Skeletal muscle tissue (tissue), 4 donors: ENCODE measurements around the gene TMEM183A. TPM values are rescaled to one million over a fixed set of nuclear protein-coding genes. Genes with fewer than 3 reads are reported as not detected.

ENCODE experiments used
- H3K27ac ChIP-seq: one replicate; pipeline ENCODE4 v1.7.0; 2013; ENCODE audit warnings: mild to moderate bottlenecking, low read depth, low read length, inconsistent platforms
- H3K27me3 ChIP-seq, 3 donors: one replicate each; pipeline ENCODE4 v1.7.0; 2013; ENCODE audit warnings: low read length in 3 of 3; ENCODE audit not compliant: control insufficient read depth in 3 of 3, insufficient read depth in 3 of 3
- H3K36me3 ChIP-seq, 3 donors: one replicate each; pipeline ENCODE4 v1.7.0; 2013; ENCODE audit warnings: low read length in 3 of 3; ENCODE audit not compliant: control insufficient read depth in 3 of 3, insufficient read depth in 3 of 3
- H3K4me1 ChIP-seq, 3 donors: one replicate each; pipeline ENCODE4 v1.7.0; 2013; ENCODE audit warnings: low read length in 3 of 3, mild to moderate bottlenecking in 3 of 3; ENCODE audit not compliant: control insufficient read depth in 3 of 3, insufficient read depth in 3 of 3
- H3K4me3 ChIP-seq, 3 donors: one replicate each; pipeline ENCODE4 v1.7.0; 2013; ENCODE audit warnings: low read length in 3 of 3
- H3K9ac ChIP-seq, 3 donors: one replicate each; pipeline ENCODE4 v1.7.0; 2013; ENCODE audit warnings: low read length in 3 of 3, mild to moderate bottlenecking in 3 of 3, moderate library complexity in 2 of 3, low read depth in 1 of 3
- H3K9me3 ChIP-seq, 3 donors: one replicate each; pipeline ENCODE4 v1.7.0; 2013; ENCODE audit warnings: low read length in 3 of 3; ENCODE audit not compliant: control insufficient read depth in 3 of 3
- total RNA-seq: library from RNA; depleted of rRNA; stranded (reverse); fragments of >200 nt; gene quantifications from one replicate; pipeline ENCODE4 v1.2.3, GENCODE V29; 2014
- donor health status: Osteomylitis.

TMEM183A gene
- total RNA-seq, 1 donor from 2014 or later = 42.3 TPM

- Histone ChIP-seq H3K4me1 (peaks cover 0 to 9% (median 0%) of the 10 kb centered on the region in 3 donors), H3K27ac (no peak overlapping the region), H3K9me3 (no peaks in the 10 kb centered on the region), H3K4me3 (no peak overlapping the region), H3K9ac (no peak overlapping the region), H3K27me3 (no peaks in the 10 kb centered on the region), H3K36me3 (peaks cover 13 to 46% (median 18%) of the 10 kb centered on the region in 3 donors)
Observed at GRCh38 chr1:203059485-203059884, 52.3 kb downstream of the TMEM183A start.

GRCh38 chr1:203060115-203060514 lies 52.9 kb downstream of the TMEM183A start:
- Histone ChIP-seq H3K36me3 (peaks cover 13 to 45% (median 16%) of the 10 kb centered on the region in 3 donors), H3K27me3 (no peaks in the 10 kb centered on the region), H3K9ac (no peak overlapping the region), H3K4me3 (no peak overlapping the region), H3K27ac (no peak overlapping the region), H3K4me1 (peaks cover 0 to 15% (median 3%) of the 10 kb centered on the region in 3 donors), H3K9me3 (no peaks in the 10 kb centered on the region)

DNA sequence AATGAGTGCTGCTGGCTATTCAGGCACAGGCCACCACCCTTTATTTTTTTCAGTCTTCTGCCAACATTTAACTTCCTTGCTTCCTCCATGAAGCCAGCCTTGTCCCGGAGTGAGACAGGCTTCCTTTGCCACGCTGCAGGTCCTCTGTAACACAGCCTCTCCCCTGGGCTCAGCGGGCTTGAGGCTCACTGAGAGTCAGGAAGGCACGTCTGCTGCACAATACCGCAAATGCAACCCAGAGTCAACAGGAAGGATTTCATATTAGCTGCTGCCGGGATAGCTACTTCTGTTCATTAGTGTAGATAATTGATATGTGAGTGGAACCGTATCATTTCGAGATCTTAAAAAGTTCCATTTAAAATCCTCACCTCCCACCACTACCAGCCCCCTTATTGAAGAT lies 56.1 kb downstream of the TMEM183A start:
- Histone ChIP-seq H3K4me3 (no peak overlapping the region), H3K27ac (no peak overlapping the region), H3K27me3 (no peaks in the 10 kb centered on the region), H3K4me1 (peaks cover 7 to 41% (median 28%) of the 10 kb centered on the region in 3 donors), H3K36me3 (peaks cover 4 to 22% (median 6%) of the 10 kb centered on the region in 3 donors), H3K9me3 (no peaks in the 10 kb centered on the region), H3K9ac (no peak overlapping the region)

DNA sequence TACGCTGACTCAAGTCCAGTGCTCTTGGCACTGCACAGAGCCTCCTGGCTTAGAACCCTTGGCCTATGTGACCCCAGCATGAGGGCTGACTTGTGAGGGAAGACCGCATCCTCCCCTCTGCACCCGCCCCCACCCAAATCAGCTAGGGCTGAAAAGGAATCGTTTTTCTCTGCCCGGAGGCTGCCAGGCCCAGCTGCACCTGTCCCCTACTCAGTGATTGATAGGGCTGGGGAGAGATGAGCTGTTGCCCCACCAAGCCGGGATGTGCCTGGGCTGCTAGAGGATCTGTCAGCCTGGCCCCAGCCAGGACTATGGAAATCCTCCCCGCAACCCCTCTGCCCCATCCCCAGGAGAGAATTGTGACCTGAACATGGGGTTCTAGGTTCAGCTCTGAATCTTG lies 58.0 kb downstream of the TMEM183A start:
- Histone ChIP-seq H3K4me1 (peaks cover 22 to 51% (median 44%) of the 10 kb centered on the region in 3 donors), H3K27ac (peak overlapping the region; percentile 51), H3K9me3 (no peaks in the 10 kb centered on the region), H3K36me3 (peaks cover 2 to 10% (median 6%) of the 10 kb centered on the region in 3 donors), H3K4me3 (no peak overlapping the region), H3K9ac (no peak overlapping the region), H3K27me3 (no peaks in the 10 kb centered on the region)

DNA sequence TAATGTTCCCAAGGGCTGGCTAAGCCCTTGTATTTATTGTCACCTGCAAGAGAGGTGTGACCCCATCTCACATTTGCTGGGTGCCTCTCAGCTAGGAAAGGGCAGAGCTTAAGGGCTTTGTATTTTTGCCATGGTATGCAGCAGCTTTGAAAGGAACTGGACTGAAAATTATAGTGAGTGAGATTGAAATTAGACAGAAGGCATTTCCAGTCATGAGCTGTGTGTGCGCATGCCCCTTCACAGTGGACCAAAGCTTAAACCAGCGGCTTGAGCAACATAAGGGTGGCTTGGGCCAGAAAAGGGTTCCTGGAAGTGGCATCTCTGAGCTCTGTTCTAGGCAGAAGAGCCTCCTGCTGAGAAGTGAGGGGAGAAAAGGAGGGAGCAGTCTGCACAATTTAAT lies 58.8 kb downstream of the TMEM183A start:
- peaks cover 22 to 53% (median 45%) of the 10 kb centered on the region in 3 donors for H3K4me1 ChIP-seq
- peak overlapping the region; percentile 74 for H3K27ac ChIP-seq
- no peak overlapping the region for H3K4me3 ChIP-seq

DNA sequence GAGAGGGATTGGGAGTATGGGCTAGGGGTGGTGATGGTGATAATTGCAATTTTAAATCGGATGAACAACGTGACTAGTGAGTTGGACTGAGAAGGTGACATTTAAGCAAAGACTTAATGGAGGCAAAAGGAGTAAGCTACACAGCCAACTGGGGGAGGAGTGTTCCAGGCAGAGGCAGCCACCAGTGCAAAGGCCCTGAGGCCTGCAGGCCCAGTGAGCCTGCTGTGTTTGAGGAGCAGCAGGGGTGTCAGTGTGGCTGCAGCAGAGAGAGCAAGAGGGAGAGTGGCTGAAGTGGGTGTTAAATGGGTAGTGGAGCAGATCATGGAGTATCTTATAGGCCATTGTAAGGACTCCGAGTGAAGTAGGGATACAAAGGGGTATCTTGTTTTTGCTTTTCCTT lies 59.8 kb downstream of the TMEM183A start:
- H3K4me1 ChIP-seq = peaks cover 22 to 61% (median 45%) of the 10 kb centered on the region in 3 donors
- peak overlapping the region; percentile 74 for H3K27ac ChIP-seq
- H3K27me3 ChIP-seq = no peaks in the 10 kb centered on the region
- H3K4me3 ChIP-seq = no peak overlapping the region
- no peaks in the 10 kb centered on the region for H3K9me3 ChIP-seq
- no peak overlapping the region for H3K9ac ChIP-seq
- H3K36me3 ChIP-seq = peaks cover 0 to 4% (median 3%) of the 10 kb centered on the region in 3 donors

More for the DNA sequence above, 58.8 kb downstream of the TMEM183A start:
- no peak overlapping the region for H3K9ac ChIP-seq
- no peaks in the 10 kb centered on the region for H3K9me3 ChIP-seq
- H3K27me3 ChIP-seq = no peaks in the 10 kb centered on the region
- peaks cover 0 to 7% (median 3%) of the 10 kb centered on the region in 3 donors for H3K36me3 ChIP-seq

GRCh38 chr1:203069030-203069747 lies 62.0 kb downstream of the TMEM183A start:
- Histone ChIP-seq H3K4me1 (peaks cover 22 to 73% (median 60%) of the 10 kb centered on the region in 3 donors), H3K9me3 (no peaks in the 10 kb centered on the region), H3K36me3 (peaks cover 0 to 3% (median 0%) of the 10 kb centered on the region in 3 donors), H3K4me3 (peak overlapping the region in 1 of 3 donors; percentile 46), H3K27me3 (no peaks in the 10 kb centered on the region), H3K27ac (peak overlapping the region; percentile 74), H3K9ac (peak overlapping the region; percentile 39 to 63 (median 59))

DNA sequence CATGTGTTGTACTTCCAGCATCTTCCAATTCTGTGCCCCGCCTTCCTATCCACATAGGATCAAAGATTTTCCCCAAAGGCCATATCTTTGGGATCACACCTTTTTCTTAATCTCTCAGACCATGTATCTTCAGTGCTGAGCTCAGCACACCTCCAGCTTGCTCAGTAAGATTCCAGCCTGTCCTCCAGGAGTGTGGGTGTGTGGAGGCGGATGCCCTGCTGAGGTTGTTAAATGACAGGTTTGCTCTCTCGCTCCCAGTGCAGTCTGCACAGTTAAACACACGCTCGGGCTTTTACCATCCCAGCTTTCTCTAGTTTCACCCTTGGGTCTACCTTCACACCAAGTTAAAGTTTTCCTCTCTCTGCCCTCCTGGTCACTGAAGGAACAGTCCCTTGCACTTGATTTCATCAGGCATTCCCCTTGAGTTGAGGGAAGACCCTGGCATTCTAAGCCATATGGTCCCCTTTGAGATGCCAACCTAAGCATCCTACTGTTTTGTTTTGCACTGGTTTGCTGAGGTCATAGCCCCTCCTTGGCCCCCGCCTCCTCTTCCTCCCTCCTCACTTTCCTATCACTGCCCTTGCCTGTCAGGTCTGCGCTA lies 64.9 kb downstream of the TMEM183A start:
- H3K4me1 ChIP-seq = peaks cover 28 to 62% (median 61%) of the 10 kb centered on the region in 3 donors
- H3K9ac ChIP-seq = no peak overlapping the region
- H3K27me3 ChIP-seq = peaks cover 0 to 12% (median 0%) of the 10 kb centered on the region in 3 donors
- peaks cover 0 to 3% (median 0%) of the 10 kb centered on the region in 3 donors for H3K36me3 ChIP-seq
- no peak overlapping the region for H3K4me3 ChIP-seq
- no peak overlapping the region for H3K27ac ChIP-seq
- no peaks in the 10 kb centered on the region for H3K9me3 ChIP-seq

DNA sequence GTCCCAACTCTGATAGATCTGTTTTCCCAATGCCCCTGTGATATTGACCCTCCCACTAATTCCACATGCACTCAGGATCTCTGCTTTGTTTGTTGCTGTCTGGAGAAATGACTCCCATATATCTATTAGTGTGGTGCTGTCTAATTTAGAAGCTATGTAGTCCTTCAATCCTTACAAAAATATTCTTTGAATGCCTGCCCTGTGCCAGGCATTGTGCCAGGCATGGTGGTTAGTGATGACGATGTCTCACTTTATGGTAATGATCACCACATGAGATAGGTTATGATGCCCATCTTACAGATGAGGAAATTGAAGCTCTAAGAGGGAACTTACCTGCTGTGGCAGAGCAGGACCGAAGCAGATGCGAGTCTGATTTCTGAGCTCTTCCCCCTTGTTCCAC lies 65.7 kb downstream of the TMEM183A start:
- Histone ChIP-seq H3K9ac (no peak overlapping the region), H3K27me3 (peaks cover 0 to 12% (median 0%) of the 10 kb centered on the region in 3 donors), H3K4me3 (no peak overlapping the region), H3K4me1 (peaks cover 35 to 60% (median 60%) of the 10 kb centered on the region in 3 donors), H3K9me3 (no peaks in the 10 kb centered on the region), H3K27ac (no peak overlapping the region), H3K36me3 (peaks cover 0 to 3% (median 0%) of the 10 kb centered on the region in 3 donors)

DNA sequence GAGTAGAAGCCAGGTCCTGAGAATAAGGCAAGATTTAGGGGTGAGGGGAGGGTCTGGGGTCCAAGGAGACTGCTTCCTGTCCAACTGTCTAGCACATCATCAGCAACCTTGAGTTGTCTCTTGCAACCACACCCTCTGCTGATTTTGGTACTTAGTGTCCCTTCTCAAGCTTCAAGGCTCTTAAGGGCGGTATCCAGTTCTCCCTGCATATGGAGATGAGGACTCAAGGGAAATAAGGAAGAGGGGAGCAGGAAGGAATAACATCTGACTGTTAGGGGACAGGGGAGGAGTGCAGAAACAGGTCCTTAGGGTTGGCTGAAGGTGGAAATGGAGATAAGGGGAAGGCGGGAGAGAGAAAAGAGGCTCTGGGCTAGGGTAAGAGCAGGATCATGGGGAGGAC lies 66.3 kb downstream of the TMEM183A start:
- no peaks in the 10 kb centered on the region for H3K9me3 ChIP-seq
- H3K9ac ChIP-seq = no peak overlapping the region
- H3K4me1 ChIP-seq = peaks cover 33 to 58% (median 57%) of the 10 kb centered on the region in 3 donors
- peaks cover 0 to 12% (median 0%) of the 10 kb centered on the region in 3 donors for H3K27me3 ChIP-seq
- H3K36me3 ChIP-seq = peaks cover 3 to 6% (median 3%) of the 10 kb centered on the region in 3 donors
- no peak overlapping the region for H3K4me3 ChIP-seq
- no peak overlapping the region for H3K27ac ChIP-seq
